ENCODE data around the gene ABI2.

Gene ABI2

DNA sequence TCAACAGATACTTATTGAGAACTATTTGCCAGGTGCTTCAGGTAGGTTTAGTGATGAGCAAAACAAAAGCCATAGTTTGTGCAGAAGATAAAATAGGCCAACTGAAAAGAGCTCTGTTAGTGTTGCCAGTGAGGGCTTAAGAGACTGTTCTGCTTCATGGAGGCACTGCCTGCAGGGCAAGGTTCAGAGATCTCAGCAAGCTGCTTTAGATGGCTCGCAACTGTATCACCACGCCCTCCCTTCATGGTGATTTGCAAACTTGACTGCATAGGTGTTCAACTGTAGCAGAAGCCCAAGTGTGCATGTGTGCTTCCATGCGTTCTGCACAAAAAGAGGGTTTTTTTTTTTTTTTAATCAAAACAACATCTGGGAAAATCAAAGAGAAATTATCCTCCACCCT is 122.4 kb downstream of the ABI2 start:
- Histone ChIP-seq H3K4me3 (ENCODE audit: insufficient read depth, low read length, poor library complexity, severe bottlenecking) (no peak overlapping the region), H3K27me3 (ENCODE audit: low read length) (no peaks in the 10 kb centered on the region), H3K4me2 (ENCODE audit: low read depth, low read length, poor library complexity, severe bottlenecking) (no peak overlapping the region), H3K9me2 (replicated peaks; ENCODE audit: insufficient read depth, low read length) (no peaks in the 10 kb centered on the region), H3K9ac (ENCODE audit: low read length) (no peak overlapping the region), H3K79me2 (ENCODE audit: insufficient read depth, low read length) (no peaks in the 10 kb centered on the region), H4K20me1 (ENCODE audit: low read depth, low read length) (no peaks in the 10 kb centered on the region), H3F3A (ENCODE audit: insufficient read depth) (no peaks in the 10 kb centered on the region), H3K36me3 (ENCODE audit: low read length) (no peaks in the 10 kb centered on the region), H3K9me3 (ENCODE audit: insufficient read depth, low read length) (no peaks in the 10 kb centered on the region), H3K27ac (ENCODE audit: low read depth, low read length) (no peak overlapping the region), H2AFZ (ENCODE audit: low read depth, low read length, severe bottlenecking) (no peak overlapping the region)
- TF ChIP-seq, protein P1, sequence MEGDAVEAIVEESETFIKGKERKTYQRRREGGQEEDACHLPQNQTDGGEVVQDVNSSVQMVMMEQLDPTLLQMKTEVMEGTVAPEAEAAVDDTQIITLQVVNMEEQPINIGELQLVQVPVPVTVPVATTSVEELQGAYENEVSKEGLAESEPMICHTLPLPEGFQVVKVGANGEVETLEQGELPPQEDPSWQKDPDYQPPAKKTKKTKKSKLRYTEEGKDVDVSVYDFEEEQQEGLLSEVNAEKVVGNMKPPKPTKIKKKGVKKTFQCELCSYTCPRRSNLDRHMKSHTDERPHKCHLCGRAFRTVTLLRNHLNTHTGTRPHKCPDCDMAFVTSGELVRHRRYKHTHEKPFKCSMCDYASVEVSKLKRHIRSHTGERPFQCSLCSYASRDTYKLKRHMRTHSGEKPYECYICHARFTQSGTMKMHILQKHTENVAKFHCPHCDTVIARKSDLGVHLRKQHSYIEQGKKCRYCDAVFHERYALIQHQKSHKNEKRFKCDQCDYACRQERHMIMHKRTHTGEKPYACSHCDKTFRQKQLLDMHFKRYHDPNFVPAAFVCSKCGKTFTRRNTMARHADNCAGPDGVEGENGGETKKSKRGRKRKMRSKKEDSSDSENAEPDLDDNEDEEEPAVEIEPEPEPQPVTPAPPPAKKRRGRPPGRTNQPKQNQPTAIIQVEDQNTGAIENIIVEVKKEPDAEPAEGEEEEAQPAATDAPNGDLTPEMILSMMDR (IDR thresholded peaks at IDR 0.05; ENCODE audit: insufficient read depth, low read length, poor library complexity, severe bottlenecking), result no peak
- no peak for TF ChIP-seq EZH2phosphoT487 (conservative IDR thresholded peaks at IDR 0.05; ENCODE audit: low read length)

DNA sequence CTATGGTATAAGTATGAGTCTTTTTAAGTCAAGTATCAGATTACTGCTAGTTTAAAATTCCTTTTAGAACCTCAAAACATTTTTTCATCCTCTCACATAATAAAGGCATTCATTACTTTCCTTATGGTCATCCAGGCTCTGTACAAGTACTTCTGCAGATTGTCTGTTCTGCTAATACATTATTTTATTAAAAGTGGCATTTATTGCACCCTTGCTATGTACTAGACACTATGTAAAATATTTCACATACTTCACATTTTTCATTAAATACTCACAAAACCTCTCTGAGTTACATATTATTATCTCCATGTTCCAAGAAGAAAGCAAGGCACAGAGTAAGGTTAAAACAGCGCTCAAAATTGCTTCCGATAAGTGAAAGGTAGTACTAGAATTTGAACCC is 122.8 kb downstream of the ABI2 start:
- H3K36me3 ChIP-seq (ENCODE audit: low read length), result no peaks in the 10 kb centered on the region

DNA sequence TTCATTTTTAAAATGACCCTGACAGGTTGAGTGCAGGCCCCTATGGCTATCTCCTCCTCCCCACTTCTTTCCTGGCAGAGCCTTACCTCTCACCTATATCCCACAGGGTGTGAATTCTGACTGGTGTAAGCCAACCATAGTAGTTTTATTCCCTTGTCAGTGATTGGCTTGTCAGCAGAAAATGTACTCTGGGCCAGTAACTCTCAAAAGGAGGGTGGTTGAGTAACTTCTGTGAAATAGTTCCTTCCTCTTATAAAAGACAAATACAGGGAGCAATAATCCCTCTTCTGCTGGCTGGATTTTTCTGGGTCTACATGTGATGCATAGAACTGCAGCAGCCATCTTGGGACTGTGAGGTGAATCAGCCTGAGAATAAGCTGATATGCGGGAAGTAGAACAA is 123.5 kb downstream of the ABI2 start:
- H3F3A ChIP-seq (ENCODE audit: insufficient read depth), result no peaks in the 10 kb centered on the region; the same call in 1 of the 2 replicates
- H3K79me2 ChIP-seq (ENCODE audit: insufficient read depth, low read length), result no peaks in the 10 kb centered on the region
- no peak overlapping the region for H3K27ac ChIP-seq (ENCODE audit: low read depth, low read length)
- H3K36me3 ChIP-seq (ENCODE audit: low read length), result no peaks in the 10 kb centered on the region
- H3K9ac ChIP-seq (ENCODE audit: low read length), result no peak overlapping the region
- H3K9me3 ChIP-seq (ENCODE audit: insufficient read depth, low read length), result no peaks in the 10 kb centered on the region
- no peaks in the 10 kb centered on the region for H3K27me3 ChIP-seq (ENCODE audit: low read length)
- H3K4me3 ChIP-seq (ENCODE audit: insufficient read depth, low read length, poor library complexity, severe bottlenecking), result no peak overlapping the region
- H2AFZ ChIP-seq (ENCODE audit: low read depth, low read length, severe bottlenecking), result no peak overlapping the region
- no peaks in the 10 kb centered on the region for H3K9me2 ChIP-seq (replicated peaks; ENCODE audit: insufficient read depth, low read length)
- no peaks in the 10 kb centered on the region for H4K20me1 ChIP-seq (ENCODE audit: low read depth, low read length)
- no peak overlapping the region for H3K4me2 ChIP-seq (ENCODE audit: low read depth, low read length, poor library complexity, severe bottlenecking)
- TF ChIP-seq, protein P1 (IDR thresholded peaks at IDR 0.05; ENCODE audit: insufficient read depth, low read length, poor library complexity, severe bottlenecking), result no peak
- no peak for TF ChIP-seq EZH2phosphoT487 (conservative IDR thresholded peaks at IDR 0.05; ENCODE audit: low read length)

More for the DNA sequence above, 122.8 kb downstream of the ABI2 start:
- Histone ChIP-seq H3K9me2 (replicated peaks; ENCODE audit: insufficient read depth, low read length) (no peaks in the 10 kb centered on the region), H2AFZ (ENCODE audit: low read depth, low read length, severe bottlenecking) (no peak overlapping the region), H3K4me3 (ENCODE audit: insufficient read depth, low read length, poor library complexity, severe bottlenecking) (no peak overlapping the region), H3K4me2 (ENCODE audit: low read depth, low read length, poor library complexity, severe bottlenecking) (no peak overlapping the region), H3K27me3 (ENCODE audit: low read length) (no peaks in the 10 kb centered on the region), H3F3A (ENCODE audit: insufficient read depth) (no peaks in the 10 kb centered on the region), H3K79me2 (ENCODE audit: insufficient read depth, low read length) (no peaks in the 10 kb centered on the region), H4K20me1 (ENCODE audit: low read depth, low read length) (no peaks in the 10 kb centered on the region), H3K9me3 (ENCODE audit: insufficient read depth, low read length) (no peaks in the 10 kb centered on the region), H3K9ac (ENCODE audit: low read length) (no peak overlapping the region), H3K27ac (ENCODE audit: low read depth, low read length) (no peak overlapping the region)
- TF ChIP-seq, protein P1 (IDR thresholded peaks at IDR 0.05; ENCODE audit: insufficient read depth, low read length, poor library complexity, severe bottlenecking), result no peak
- no peak for TF ChIP-seq EZH2phosphoT487 (conservative IDR thresholded peaks at IDR 0.05; ENCODE audit: low read length)

Measured in SU-DHL-6 (cell line).